ENCODE results near the gene ZMYND11.

GRCh38 chr10:178208-178607 lies 43.0 kb downstream of the ZMYND11 start:
- no peak for TF ChIP-seq EZH2 (IDR thresholded peaks at IDR 0.05)
- TF ChIP-seq POLR2AphosphoS5 (IDR thresholded peaks at IDR 0.05; ENCODE audit: borderline replicate concordance, low read depth, low read length) = no peak
- TF ChIP-seq FOXP2 (optimal IDR thresholded peaks at IDR 0.05; ENCODE audit: control extremely low read depth, extremely low read length, insufficient read depth) = no peak
